WERI-Rb-1 (cell line): Measurements from ENCODE around the gene TTLL10.
"Not testable (repeated sequence)": the region's sequence is repeated elsewhere in the genome, so short reads cannot be mapped to it uniquely, and the experiment has no call there.

Experiments used
- DNase-seq: peaks from one replicate; pipeline ENCODE4 v3.0.0-alpha.2; 2020
- H3K27ac ChIP-seq: fragments of 250-450 bp; sonication (Bioruptor Pico); 2 replicates; pipeline ENCODE4 v1.5.1; 2020; ENCODE audit warnings: mild to moderate bottlenecking, moderate library complexity
- H3K27me3 ChIP-seq: fragments of 250-450 bp; sonication (Bioruptor Pico); 2 replicates; pipeline ENCODE4 v1.5.1; 2021; ENCODE audit warnings: mild to moderate bottlenecking, low read depth, moderate library complexity; ENCODE audit not compliant: insufficient read depth, severe bottlenecking
- H3K36me3 ChIP-seq: fragments of 250-450 bp; sonication (Bioruptor Pico); 2 replicates; pipeline ENCODE4 v1.5.1; 2020; ENCODE audit warnings: mild to moderate bottlenecking, moderate library complexity
- H3K4me3 ChIP-seq: 2 replicates; pipeline ENCODE4 v1.5.1; 2011; ENCODE audit warnings: low read depth, mild to moderate bottlenecking, control low read depth, low read length
- H3K9me3 ChIP-seq: fragments of 250-450 bp; sonication (Bioruptor Pico); 2 replicates; pipeline ENCODE4 v1.5.1; 2021; ENCODE audit warnings: mild to moderate bottlenecking, moderate library complexity; ENCODE audit not compliant: severe bottlenecking
- CTCF ChIP-seq: IDR thresholded peaks from 2 replicates; pipeline ENCODE4 v1.5.1; 2011; ENCODE audit warnings: low read depth, mild to moderate bottlenecking, control low read depth, inconsistent platforms, low read length

Gene TTLL10

GRCh38 chr1:1141244-1141910, 32.3 kb upstream of the TTLL10 start:
- no peak for DNase-seq
- Histone ChIP-seq H3K9me3 (no peaks in the 10 kb centered on the region), H3K27me3 (no peaks in the 10 kb centered on the region), H3K36me3 (no peaks in the 10 kb centered on the region), H3K27ac (no peak overlapping the region), H3K4me3 (no peak overlapping the region)
- no peak for TF ChIP-seq CTCF

- Histone ChIP-seq H3K36me3 (no peaks in the 10 kb centered on the region), H3K27me3 (no peaks in the 10 kb centered on the region), H3K27ac (no peak overlapping the region), H3K9me3 (no peaks in the 10 kb centered on the region), H3K4me3 (no peak overlapping the region)
- DNase-seq, result no peak
- TF ChIP-seq CTCF, result no peak
These were observed 31.8 kb upstream of the TTLL10 start for GRCh38 chr1:1141911-1142250.

GRCh38 chr1:1142352-1142751, 31.3 kb upstream of the TTLL10 start:
- peak; percentile 28 for DNase-seq
- not testable (repeated sequence) for H3K27ac ChIP-seq, H3K9me3 ChIP-seq, H3K27me3 ChIP-seq, H3K4me3 ChIP-seq, H3K36me3 ChIP-seq

GRCh38 chr1:1142844-1143243, 30.8 kb upstream of the TTLL10 start:
- Histone ChIP-seq H3K27ac (no peak overlapping the region), H3K4me3 (no peak overlapping the region), H3K27me3 (no peaks in the 10 kb centered on the region), H3K9me3 (no peaks in the 10 kb centered on the region), H3K36me3 (no peaks in the 10 kb centered on the region)
- no peak for DNase-seq
- TF ChIP-seq CTCF, result no peak

- no peak for TF ChIP-seq CTCF
- Histone ChIP-seq H3K4me3 (no peak overlapping the region), H3K36me3 (no peaks in the 10 kb centered on the region), H3K9me3 (no peaks in the 10 kb centered on the region), H3K27ac (no peak overlapping the region), H3K27me3 (no peaks in the 10 kb centered on the region)
- DNase-seq, result no peak
These were observed 30.0 kb upstream of the TTLL10 start for GRCh38 chr1:1143636-1144035.

GRCh38 chr1:1144122-1144842, 29.4 kb upstream of the TTLL10 start:
- H3K4me3 ChIP-seq, result no peak overlapping the region
- H3K27me3 ChIP-seq, result no peaks in the 10 kb centered on the region
- no peak overlapping the region for H3K27ac ChIP-seq
- no peak for DNase-seq
- no peaks in the 10 kb centered on the region for H3K36me3 ChIP-seq
- TF ChIP-seq CTCF, result no peak
- H3K9me3 ChIP-seq, result no peaks in the 10 kb centered on the region
